AG08395 (cell line): ENCODE data around the gene ROM1.
A peak's percentile ranks its signal among the peaks of the same experiment; 100 is the strongest.

Source experiments
- DNase-seq: peaks from one replicate; pipeline ENCODE4 v3.0.0; 2012; ENCODE audit warnings: mixed read lengths, low spot score

Gene ROM1

GRCh38 chr11:62588966-62589637 lies 24.0 kb upstream of the ROM1 start:
- DNase-seq = no peak

GRCh38 chr11:62591448-62592145 lies 21.5 kb upstream of the ROM1 start, which contains the start of gene TUT1:
TUT1 (minus strand) TSS chr11:62591523; CDS start chr11:62591485, 38 bp downstream.
- peak; percentile 95 for DNase-seq

GRCh38 chr11:62592146-62592815 lies 20.8 kb upstream of the ROM1 start:
- no peak for DNase-seq

- DNase-seq = no peak
Measured at GRCh38 chr11:62592989-62593421, 20.1 kb upstream of the ROM1 start.

- DNase-seq = peak; percentile 72
Measured at GRCh38 chr11:62593434-62594044, 19.5 kb upstream of the ROM1 start.

- no peak for DNase-seq
Measured at GRCh38 chr11:62595124-62595523, 17.9 kb upstream of the ROM1 start.

- peak; percentile 99 for DNase-seq
Measured at GRCh38 chr11:62599069-62599696, 13.9 kb upstream of the ROM1 start.

- DNase-seq = no peak
Measured at GRCh38 chr11:62599901-62600300, 13.2 kb upstream of the ROM1 start.

GRCh38 chr11:62600367-62601121 lies 12.5 kb upstream of the ROM1 start:
- no peak for DNase-seq

- DNase-seq = peak; percentile 31
Measured at GRCh38 chr11:62601122-62601371, 12.0 kb upstream of the ROM1 start.

GRCh38 chr11:62601372-62602140 lies 11.5 kb upstream of the ROM1 start, which contains the start of gene MTA2:
MTA2 (minus strand) TSS chr11:62601865; CDS start chr11:62601450, 415 bp downstream.
- DNase-seq = peak; percentile 97

GRCh38 chr11:62602141-62603071 lies 10.7 kb upstream of the ROM1 start:
- DNase-seq = peak; percentile 70

GRCh38 chr11:62603072-62603408 lies 10.0 kb upstream of the ROM1 start:
- DNase-seq = no peak

- DNase-seq = no peak
Measured at GRCh38 chr11:62603776-62604299, 9.2 kb upstream of the ROM1 start.

- DNase-seq = no peak
Measured at GRCh38 chr11:62604460-62605120, 8.5 kb upstream of the ROM1 start.

- DNase-seq = no peak
Measured at GRCh38 chr11:62605467-62605866, 7.6 kb upstream of the ROM1 start.

GRCh38 chr11:62605902-62606301 lies 7.2 kb upstream of the ROM1 start:
- DNase-seq = no peak

GRCh38 chr11:62607714-62608113 lies 5.3 kb upstream of the ROM1 start:
- no peak for DNase-seq

GRCh38 chr11:62608776-62609175 lies 4.3 kb upstream of the ROM1 start:
- DNase-seq = no peak
